Urothelium cell line (cell line): Measurements from ENCODE around the gene OR7C1.
"Not testable (repeated sequence)": the region's sequence is repeated elsewhere in the genome, so short reads cannot be mapped to it uniquely, and the experiment has no call there.

Experiments used
- DNase-seq: peaks from one replicate; pipeline ENCODE4 v3.0.0; 2011; ENCODE audit warnings: low spot score, mixed read lengths
- FAIRE-seq: peaks from 2 replicates; lab custom pipeline; 2011; peaks lifted over from hg19 to GRCh38; lab: Jason Lieb, UNC

Gene OR7C1

DNA sequence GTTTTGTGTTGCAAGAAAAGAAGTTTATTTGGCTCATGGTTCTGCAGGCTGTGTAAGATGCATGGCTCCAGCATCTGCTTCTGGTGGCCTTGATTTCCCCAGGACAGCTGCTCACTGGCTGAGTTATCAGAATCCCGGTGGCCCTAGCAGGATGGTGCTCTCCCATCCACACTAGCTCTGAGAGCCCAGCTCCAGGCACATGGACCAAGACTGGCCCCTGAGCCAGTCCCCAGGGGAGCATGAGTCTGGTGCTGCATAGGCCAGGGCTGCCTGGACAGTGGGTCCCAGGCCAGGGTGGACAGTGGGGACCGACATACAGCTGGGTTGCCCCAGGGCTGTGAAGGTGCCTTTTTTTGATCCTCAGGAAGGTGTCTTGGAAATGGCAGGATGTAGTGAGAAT, 67.0 kb downstream of the OR7C1 start:
- DNase-seq = no peak
- no peak for FAIRE-seq

- no peak for DNase-seq
- no peak for FAIRE-seq
Measured at GRCh38 chr19:14767466-14767971, 67.5 kb downstream of the OR7C1 start.

- DNase-seq, FAIRE-seq: not testable (repeated sequence)
Measured at GRCh38 chr19:14765841-14766240, 69.1 kb downstream of the OR7C1 start.

- not testable (repeated sequence) for DNase-seq, FAIRE-seq
Measured at GRCh38 chr19:14765403-14765802, 69.6 kb downstream of the OR7C1 start.

DNA sequence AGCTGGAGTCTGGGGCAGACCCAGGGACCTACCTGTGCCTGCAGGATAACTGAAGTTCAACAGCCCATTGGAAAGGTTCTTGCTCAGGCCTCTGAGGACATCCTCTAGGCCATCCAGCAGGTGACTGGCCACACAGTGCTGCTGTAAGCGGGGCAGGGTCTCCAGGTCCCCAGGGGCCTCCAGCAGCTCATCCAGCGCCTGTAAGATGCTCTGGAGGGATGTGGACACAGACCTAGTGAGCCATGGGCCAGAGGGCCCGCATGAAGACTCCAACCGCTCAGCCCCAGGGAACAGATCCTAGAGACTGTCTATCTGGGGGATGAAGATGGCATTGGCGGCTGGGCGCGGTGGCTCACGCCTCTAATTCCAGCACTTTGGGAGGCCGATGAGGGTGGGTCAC, 70.6 kb downstream of the OR7C1 start:
- no peak for DNase-seq
- no peak for FAIRE-seq

- FAIRE-seq (no peak), DNase-seq (no peak)
Measured at GRCh38 chr19:14763497-14764145, 71.4 kb downstream of the OR7C1 start.

DNA sequence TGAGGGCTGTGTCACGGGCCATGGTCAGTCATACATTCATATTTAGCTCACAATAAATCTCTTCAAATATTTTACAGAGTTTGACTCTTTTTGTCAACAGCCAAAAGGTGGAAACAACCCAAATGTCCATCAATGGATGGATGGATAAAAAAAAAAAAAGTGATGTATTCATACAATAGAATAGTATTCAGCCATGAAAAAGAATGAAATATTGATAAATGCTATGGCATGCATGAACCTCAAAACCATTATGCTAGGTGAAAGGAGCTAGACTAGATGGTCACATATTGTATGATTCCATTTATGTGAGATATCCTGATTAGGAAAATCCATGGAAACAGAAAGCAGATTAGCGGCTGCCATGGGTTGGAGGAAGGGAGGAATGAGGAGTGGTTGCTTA, 72.9 kb downstream of the OR7C1 start:
- FAIRE-seq = no peak
- no peak for DNase-seq

GRCh38 chr19:14761607-14762006, 73.4 kb downstream of the OR7C1 start:
- DNase-seq = no peak
- FAIRE-seq = no peak

DNA sequence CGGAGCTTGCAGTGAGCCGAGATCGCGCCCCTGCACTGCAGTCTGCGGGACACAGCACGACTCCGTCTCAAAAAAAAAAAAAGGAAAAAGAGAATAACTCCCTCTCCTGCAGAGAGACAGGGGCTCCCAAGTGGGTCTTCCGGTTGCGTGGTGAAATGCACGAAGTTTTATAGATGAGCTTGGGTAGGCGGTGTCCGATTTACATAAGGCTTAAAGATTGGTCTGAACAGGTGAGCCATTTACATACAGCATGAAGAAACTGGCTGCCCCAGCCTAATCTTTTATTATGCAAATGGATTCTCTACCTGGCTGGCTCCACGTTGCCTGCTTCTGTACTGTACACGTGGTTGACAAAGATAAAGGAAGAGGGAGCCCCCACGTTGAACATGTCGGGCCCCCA, 76.2 kb downstream of the OR7C1 start:
- FAIRE-seq = no peak
- no peak for DNase-seq

- no peak for DNase-seq
- FAIRE-seq = no peak
Measured at GRCh38 chr19:14748601-14749000, 86.4 kb downstream of the OR7C1 start.
